LNCaP clone FGC (cell line): ENCODE measurements around the gene POLE.

Experiments used
- DNase-seq: peaks from one replicate; pipeline ENCODE4 v3.0.0-alpha.2; 2011; ENCODE audit warnings: low read depth
- H3K4me3 ChIP-seq: 2 replicates; pipeline ENCODE4 v1.5.1; 2011; ENCODE audit warnings: mild to moderate bottlenecking, low read depth, low read length, control low read depth
- TF ChIP-seq, protein P1 (sequence below): IDR thresholded peaks from 2 replicates; pipeline ENCODE4 v1.5.1; 2012; ENCODE audit warnings: mild to moderate bottlenecking; ENCODE audit not compliant: control insufficient read depth, insufficient read depth; ENCODE audit errors: extremely low read depth

Gene POLE, protein sequence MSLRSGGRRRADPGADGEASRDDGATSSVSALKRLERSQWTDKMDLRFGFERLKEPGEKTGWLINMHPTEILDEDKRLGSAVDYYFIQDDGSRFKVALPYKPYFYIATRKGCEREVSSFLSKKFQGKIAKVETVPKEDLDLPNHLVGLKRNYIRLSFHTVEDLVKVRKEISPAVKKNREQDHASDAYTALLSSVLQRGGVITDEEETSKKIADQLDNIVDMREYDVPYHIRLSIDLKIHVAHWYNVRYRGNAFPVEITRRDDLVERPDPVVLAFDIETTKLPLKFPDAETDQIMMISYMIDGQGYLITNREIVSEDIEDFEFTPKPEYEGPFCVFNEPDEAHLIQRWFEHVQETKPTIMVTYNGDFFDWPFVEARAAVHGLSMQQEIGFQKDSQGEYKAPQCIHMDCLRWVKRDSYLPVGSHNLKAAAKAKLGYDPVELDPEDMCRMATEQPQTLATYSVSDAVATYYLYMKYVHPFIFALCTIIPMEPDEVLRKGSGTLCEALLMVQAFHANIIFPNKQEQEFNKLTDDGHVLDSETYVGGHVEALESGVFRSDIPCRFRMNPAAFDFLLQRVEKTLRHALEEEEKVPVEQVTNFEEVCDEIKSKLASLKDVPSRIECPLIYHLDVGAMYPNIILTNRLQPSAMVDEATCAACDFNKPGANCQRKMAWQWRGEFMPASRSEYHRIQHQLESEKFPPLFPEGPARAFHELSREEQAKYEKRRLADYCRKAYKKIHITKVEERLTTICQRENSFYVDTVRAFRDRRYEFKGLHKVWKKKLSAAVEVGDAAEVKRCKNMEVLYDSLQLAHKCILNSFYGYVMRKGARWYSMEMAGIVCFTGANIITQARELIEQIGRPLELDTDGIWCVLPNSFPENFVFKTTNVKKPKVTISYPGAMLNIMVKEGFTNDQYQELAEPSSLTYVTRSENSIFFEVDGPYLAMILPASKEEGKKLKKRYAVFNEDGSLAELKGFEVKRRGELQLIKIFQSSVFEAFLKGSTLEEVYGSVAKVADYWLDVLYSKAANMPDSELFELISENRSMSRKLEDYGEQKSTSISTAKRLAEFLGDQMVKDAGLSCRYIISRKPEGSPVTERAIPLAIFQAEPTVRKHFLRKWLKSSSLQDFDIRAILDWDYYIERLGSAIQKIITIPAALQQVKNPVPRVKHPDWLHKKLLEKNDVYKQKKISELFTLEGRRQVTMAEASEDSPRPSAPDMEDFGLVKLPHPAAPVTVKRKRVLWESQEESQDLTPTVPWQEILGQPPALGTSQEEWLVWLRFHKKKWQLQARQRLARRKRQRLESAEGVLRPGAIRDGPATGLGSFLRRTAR (N-terminal part only)

GRCh38 chr12:132687211-132688164 lies at the start of gene POLE, which contains the start of gene PXMP2:
POLE (minus strand) TSS chr12:132687342; CDS start chr12:132687315, 27 bp downstream.
PXMP2 (plus strand) TSS chr12:132687587; CDS start chr12:132687671, 84 bp downstream.
- DNase-seq = peak; percentile 84
- H3K4me3 ChIP-seq = peak within 1 kb of the TSS; percentile 64
- TF ChIP-seq, protein P1, sequence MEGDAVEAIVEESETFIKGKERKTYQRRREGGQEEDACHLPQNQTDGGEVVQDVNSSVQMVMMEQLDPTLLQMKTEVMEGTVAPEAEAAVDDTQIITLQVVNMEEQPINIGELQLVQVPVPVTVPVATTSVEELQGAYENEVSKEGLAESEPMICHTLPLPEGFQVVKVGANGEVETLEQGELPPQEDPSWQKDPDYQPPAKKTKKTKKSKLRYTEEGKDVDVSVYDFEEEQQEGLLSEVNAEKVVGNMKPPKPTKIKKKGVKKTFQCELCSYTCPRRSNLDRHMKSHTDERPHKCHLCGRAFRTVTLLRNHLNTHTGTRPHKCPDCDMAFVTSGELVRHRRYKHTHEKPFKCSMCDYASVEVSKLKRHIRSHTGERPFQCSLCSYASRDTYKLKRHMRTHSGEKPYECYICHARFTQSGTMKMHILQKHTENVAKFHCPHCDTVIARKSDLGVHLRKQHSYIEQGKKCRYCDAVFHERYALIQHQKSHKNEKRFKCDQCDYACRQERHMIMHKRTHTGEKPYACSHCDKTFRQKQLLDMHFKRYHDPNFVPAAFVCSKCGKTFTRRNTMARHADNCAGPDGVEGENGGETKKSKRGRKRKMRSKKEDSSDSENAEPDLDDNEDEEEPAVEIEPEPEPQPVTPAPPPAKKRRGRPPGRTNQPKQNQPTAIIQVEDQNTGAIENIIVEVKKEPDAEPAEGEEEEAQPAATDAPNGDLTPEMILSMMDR = peak; percentile 19; the same call in 1 of the 2 replicates

GRCh38 chr12:132736913-132737312 lies 49.8 kb upstream of the POLE start:
- DNase-seq = no peak
- TF ChIP-seq, protein P1 = no peak
- H3K4me3 ChIP-seq = no peak overlapping the region

DNA sequence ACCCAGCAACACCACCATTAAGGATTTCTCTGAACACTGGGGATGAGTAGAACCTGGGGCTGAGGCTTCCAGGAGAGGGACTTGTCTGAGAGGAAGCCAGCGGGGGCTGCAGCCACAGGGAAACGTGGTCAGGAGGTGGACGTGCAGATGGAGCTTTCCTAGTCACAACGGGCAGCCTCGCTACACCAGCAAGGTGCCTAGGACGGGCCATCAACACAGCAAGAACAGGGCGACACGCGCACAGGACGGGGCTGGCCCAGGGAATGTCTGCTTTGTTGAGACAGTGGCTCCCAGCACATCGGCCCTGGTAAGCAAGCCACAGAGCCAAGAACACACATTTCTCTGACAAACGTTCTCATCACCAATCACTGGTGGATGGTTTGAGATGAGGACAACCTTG lies 49.2 kb upstream of the POLE start:
- H3K4me3 ChIP-seq = no peak overlapping the region
- TF ChIP-seq, protein P1 = no peak
- no peak for DNase-seq

GRCh38 chr12:132735496-132735895 lies 48.4 kb upstream of the POLE start:
- DNase-seq = no peak

DNA sequence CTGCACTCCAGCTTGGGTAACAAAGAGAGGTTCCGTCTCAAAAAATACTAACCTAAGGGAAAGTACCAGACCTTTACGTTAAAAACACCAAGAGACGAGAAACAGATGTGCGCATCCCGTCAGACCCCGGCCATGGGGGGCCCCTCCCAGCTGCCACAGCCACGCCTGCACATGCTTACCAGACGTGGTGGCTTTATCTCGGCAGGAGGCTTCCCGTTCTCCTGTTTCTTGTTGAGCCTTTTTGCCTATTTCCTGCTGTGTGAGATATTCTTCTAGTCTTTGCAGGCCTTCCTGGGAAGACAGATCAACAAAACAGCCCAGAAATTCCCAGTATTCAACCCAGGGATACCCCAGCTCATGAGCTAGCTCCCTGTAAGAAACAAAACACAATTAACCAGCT lies 47.1 kb upstream of the POLE start:
- DNase-seq = no peak
- TF ChIP-seq, protein P1 = no peak
- no peak overlapping the region for H3K4me3 ChIP-seq

More at GRCh38 chr12:132735496-132735895, 48.4 kb upstream of the POLE start:
- H3K4me3 ChIP-seq = no peak overlapping the region
- TF ChIP-seq, protein P1 = no peak

DNA sequence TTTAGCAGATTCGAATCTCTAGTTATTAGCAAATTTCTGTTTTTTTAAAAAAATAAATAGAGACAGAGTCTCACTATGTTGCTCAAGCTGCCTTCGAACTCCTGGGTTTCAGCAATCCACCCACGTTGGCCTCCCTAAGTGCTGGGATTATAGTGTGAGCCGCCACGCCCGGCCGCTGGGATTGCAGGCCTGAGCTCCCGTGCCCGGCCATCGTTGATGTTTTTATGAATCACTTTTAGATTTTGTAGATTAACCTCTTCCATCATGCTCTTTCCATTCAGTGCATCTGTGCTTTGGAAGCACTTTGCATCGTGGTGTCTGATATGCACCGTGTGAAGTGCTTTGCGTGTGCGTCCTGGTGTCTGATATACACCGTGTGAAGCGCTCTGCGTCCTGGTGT lies 44.4 kb upstream of the POLE start:
- TF ChIP-seq, protein P1 = no peak
- DNase-seq = no peak
- no peak overlapping the region for H3K4me3 ChIP-seq
